Stimulated activated CD4-positive, alpha-beta T cell treated with anti-CD3 and anti-CD28 coated beads, Interleukin-2, amount 100 ng/mL, for 4 hours (primary cell): ENCODE results near the gene CCL27.
"Not testable (repeated sequence)": the region's sequence is repeated elsewhere in the genome, so short reads cannot be mapped to it uniquely, and the experiment has no call there.

Experiments used
- DNase-seq: peaks from one replicate; pipeline ENCODE4 v3.0.0-alpha.2; 2020; ENCODE audit warnings: low read depth

The CCL27 gene

DNA sequence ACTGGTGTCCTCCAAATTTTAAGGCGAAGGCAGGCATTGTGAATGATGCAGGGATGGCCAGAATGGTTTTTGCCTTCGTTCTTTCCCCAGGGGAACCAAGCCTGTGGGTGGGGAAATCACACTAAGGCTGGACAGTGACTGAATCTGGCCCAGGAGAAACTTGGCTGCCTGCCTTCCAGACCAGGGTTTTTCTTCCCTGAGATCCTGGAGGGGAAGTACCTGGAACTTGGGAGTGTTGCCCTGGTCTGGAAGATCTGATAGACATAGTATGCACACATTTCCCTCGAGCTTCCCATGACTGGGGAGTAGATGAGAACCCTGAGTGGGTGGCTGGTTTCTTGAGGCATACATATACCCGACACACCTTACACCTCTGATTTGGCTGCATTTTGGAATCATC, 11.1 kb downstream of the CCL27 start:
- DNase-seq, result no peak

DNA sequence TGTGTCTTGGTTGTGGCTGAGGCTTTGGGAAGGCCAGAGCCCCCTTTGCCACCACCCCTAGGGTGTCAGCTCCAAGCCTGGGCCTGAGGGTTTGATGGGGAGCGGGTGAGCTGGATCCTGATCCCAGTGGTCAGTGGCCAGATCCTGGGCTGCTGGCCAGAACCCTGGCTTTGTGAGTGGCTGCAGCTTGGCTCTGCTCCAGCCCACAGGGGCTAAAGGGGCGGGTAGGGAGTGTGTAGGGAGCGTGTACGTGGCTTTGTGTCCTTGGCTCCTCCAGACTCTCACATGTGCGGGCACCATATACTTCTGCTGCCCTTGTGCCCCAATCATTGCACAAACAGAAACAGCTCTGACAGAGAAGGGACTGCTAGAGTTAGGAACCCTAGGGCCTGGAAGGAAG, 11.6 kb downstream of the CCL27 start:
- DNase-seq, result no peak

DNA sequence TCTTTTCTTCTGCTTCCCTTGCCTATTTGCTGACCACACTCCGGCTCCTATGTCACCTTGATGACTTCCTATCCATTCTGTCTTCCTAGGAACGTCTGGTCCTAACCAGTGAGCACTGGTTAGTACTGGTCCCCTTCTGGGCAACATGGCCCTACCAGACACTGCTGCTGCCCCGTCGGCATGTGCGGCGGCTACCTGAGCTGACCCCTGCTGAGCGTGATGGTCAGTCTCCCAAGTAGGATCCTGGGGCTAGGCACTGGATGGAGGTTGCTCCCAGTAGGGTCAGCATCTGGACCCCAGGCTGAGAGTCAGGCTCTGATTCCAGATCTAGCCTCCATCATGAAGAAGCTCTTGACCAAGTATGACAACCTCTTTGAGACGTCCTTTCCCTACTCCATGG, 13.8 kb downstream of the CCL27 start:
- DNase-seq, result no peak

DNA sequence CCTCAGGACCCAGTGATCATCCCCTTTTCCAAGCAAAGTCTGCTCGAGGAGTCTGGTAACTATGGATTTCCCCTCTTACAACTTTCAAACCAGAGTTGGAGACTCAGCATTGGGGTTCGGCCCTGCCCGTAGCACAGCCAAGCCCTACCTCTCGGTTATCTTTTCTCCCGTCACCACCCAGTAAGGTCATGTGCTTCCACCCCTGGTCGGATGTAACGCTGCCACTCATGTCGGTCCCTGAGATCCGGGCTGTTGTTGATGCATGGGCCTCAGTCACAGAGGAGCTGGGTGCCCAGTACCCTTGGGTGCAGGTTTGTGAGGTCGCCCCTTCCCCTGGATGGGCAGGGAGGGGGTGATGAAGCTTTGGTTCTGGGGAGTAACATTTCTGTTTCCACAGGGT, 14.8 kb downstream of the CCL27 start:
- no peak for DNase-seq

DNA sequence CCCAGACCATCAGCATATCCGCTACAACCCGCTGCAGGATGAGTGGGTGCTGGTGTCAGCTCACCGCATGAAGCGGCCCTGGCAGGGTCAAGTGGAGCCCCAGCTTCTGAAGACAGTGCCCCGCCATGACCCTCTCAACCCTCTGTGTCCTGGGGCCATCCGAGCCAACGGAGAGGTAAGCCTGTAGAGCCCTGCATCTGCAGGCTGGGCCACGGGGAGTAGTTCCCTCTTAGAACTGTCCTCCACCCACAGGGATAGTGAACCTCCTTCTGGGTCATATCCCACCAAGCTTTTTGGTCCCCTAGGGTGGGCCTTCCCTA, 15.4 kb downstream of the CCL27 start:
- DNase-seq, result no peak

DNA sequence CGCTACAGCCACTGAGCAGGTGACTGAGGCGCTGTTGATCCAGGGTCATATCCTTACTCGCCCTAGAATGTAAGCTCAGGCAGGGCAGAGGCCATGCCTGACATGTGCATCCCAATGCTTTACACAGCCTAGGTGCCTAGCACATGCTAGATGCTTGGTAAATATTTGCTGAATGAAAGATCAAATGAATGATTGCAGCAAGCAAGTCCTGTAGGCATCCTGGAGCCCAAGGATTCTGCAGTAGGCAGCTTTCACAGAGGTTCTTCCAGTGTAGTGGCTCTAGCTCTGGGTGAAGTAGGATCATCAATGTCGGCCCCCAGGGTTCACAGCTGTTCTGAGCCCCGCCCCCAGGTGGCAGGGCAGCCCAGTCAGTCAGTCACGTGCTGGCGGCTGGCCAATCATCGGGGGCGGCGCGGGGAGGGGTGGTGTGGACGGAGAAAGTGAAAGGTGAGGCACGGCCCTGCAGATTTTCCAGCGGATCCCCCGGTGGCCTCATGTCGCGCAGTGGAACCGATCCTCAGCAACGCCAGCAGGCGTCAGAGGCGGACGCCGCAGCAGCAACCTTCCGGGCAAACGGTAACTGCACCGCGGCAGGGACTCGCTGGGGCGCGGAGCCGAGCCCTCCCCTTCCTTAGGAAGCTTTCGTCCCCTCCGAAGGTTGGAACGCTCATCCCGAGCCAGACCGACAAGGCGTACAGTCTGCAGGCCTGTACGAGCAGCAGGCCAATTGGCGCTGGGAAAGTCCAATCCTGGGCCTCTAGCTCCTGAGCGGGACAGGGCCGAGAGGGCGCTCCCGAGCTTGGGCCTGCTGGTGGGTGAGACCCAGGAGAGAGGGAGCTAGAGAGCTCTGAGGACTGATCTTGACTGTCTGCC, 16.0 kb downstream of the CCL27 start, which contains the start of gene GALT:
Gene GALT (plus strand): TSS at position 465 of the 873 bp plus-strand sequence. CDS start 30 bp downstream, at position 495.
- peak; percentile 94 for DNase-seq

DNA sequence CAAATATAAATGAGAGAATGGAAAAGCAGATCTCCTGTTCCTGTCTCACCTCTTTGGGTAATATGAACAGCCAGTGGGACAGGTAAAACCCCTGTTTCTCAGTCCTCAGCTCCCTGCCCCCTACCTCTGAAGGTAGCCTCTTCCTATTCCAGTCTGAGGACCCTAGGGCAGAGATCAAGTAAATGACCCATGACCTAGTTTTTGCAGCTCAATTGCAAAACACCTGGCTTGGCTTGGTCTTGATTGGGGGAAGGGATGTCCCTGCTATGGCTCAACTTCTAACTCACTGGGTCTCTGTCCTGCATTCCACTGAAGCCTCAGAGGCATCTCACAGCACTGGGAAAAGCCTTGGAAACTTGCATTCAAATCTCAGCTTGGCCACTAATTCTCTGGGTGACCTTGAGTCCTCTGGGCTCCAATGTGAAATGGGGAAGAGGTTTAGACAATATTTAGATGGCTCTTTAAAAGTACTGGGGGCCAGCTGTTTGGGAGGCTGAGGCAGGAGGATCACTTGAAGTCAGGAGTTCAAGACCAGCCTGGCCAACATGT, 17.6 kb downstream of the CCL27 start:
- no peak for DNase-seq

DNA sequence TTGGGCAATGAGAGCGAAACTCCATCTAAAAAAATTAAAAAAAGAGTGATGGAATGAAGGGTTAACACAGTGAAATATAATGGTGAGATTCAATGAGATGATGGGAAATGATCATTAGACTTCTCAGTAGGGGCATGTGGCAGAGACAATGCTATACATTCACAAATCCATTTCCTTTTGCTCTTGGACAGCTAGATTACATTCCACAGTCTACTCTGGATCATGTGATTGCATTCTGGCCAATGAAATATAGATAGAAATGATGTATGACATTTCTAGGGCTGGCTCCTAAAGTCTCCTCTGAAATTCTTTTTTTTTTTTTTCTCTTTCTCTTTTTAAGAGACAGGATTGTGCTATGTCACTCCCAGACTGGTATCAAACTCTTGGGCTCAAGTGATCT, 19.8 kb downstream of the CCL27 start:
- DNase-seq, result no peak

DNA sequence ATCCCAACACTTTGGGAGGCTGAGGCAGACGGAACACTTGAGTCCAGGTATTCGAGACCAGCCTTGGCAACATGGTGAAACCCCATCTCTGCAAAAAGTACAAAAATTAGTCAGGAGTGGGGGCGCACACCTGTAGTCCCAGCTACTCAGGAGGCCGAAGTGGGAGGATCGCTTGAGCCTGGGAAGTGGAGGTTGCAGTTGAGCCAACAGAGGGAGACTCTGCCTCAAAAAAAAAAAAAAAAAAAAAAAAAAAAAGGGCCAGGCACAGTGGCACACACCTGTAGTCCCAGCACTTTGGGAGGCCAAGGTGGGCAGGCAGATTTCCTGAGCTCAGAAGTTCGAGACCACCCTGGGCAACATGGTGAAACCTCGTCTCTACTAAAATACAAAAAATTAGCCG, 23.1 kb downstream of the CCL27 start:
- DNase-seq, result not testable (repeated sequence)

- no peak for DNase-seq
Observed at GRCh38 chr9:34638138-34638445, 24.4 kb downstream of the CCL27 start.

- peak; percentile 91 for DNase-seq
Observed at GRCh38 chr9:34637356-34638137, 24.9 kb downstream of the CCL27 start, which contains the start of gene SIGMAR1. Gene SIGMAR1 (minus strand): TSS chr9:34637787. CDS start chr9:34637697, 90 bp downstream.

- DNase-seq, result no peak
Observed at GRCh38 chr9:34636791-34637355, 25.6 kb downstream of the CCL27 start.

DNA sequence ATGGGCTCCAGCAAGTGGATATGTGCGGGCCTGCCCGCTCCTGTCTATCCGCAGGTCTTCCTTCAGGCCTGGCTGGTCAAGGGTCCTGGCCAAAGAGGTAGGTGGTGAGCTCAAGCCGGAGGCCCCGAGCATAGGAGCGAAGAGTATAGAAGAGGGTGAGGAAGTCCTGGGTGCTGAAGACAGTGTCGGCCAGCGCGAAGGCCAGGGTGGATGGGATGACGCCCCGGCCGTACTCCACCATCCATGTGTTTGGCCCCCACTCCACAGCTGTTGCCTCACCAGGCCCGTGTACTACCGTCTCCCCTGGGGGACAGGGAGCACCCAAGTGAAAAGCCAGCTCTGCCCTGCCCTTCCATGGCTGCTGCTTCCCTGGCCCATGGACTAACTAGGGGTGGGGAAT, 26.9 kb downstream of the CCL27 start:
- DNase-seq, result no peak

- no peak for DNase-seq
Observed at GRCh38 chr9:34634551-34635248, 27.8 kb downstream of the CCL27 start.

GRCh38 chr9:34633851-34634550, 28.5 kb downstream of the CCL27 start:
- peak; percentile 61 for DNase-seq

DNA sequence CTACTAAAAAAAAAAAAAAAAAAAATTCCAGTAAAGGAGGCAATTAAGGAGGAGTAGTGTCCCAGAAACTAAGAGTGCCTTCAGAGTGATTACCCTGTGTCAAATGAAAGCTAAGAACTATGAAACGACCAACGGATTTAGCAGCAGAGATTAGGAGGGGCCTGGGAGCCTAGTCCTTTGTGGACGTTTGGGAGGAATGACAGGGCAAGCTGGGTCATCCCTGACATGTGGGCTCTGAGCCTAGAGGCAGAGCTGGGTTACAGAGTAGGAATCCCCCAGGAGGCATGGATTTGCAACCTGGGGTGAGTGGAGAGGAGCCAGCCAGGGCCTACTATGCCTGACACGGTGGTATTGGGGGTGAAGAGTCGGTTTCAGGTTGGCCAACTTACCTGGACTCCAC, 29.3 kb downstream of the CCL27 start:
- no peak for DNase-seq

DNA sequence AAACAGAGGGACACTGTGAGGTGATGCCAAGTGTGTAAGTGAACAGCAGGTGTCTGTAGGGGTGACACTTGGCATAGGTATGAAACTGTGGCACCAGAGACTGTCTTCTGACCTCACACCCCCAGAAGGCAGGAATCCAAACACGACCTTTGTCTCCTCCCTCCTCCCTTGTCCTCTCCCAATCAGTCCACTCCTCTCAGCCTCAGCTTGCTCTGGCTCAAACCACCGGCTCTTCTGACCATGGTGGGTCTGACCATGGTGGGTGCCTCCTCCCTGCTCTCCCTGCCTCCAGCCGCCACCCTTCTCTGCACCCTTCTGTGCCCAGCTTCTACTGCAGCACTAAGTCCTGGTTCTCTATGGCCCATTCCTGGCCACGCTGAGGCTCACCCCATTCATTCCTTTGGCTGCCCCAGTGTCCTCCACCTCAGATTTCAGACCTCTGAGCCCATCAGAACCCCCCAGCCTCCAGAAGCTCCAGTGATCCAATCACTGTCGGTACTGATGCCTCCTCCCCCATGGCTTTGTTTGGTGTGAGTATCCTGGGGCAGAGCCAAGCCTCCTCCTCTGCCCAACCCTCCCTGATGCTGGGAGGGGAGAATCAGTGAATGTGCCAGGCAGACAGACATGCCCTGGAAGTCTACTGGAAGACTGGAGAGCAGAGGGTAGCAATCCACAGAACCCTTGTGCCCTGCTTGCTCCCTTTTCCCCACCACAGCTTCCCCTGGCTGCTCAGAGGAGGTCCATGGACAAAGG, 31.9 kb downstream of the CCL27 start:
- no peak for DNase-seq

- DNase-seq, result no peak
Observed at GRCh38 chr9:34629491-34629808, 33.0 kb downstream of the CCL27 start.

GRCh38 chr9:34628656-34629490, 33.6 kb downstream of the CCL27 start, which contains the start of gene ARID3C:
Gene ARID3C (minus strand): TSS chr9:34629066. CDS start chr9:34628014, 1,052 bp downstream.
- DNase-seq, result no peak
